Midbrain (tissue), 1 donor: ENCODE measurements around the gene JPH4.
A peak's percentile ranks its signal among the peaks of the same experiment; 100 is the strongest.

Experiments
- DNase-seq: peaks from one replicate; lab custom pipeline; 2025; lab: John Stamatoyannopoulos, UW

JPH4 gene

DNA sequence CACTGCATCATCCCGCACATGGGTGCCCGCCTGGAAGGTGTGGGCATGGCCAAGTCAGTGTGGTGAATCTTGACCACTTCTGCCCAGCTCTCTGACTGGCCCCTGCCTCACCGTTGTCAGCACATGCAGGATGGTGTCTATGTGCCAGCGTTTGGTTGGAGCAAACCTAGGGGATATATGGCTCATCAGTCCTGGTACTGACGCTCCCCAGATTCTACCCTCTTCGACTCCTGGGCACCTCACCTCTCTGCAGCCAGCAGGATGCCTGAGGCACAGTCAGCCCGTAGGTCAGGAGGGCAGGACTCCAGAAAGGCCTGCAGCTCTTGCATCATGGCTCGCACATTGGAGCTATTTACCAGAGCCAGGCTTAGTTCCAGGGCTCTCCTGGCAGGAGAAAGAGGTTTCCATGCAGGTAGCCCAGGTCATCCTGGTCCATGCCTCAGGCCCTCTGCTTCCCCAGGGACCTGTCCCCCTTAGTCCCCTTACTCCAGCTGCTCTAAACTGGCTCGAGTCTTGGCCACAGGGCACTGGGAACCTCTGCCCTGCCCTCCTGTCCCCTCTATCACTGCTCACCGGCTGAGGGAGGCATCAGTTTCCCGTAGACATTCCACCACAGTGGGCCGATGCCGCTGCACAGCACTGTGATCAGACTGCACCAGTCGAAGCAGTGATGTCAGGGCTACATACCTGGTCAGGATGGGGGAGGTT, 15.0 kb downstream of the JPH4 start:
- DNase-seq, result no peak

GRCh38 chr14:23562822-23563472, 15.6 kb downstream of the JPH4 start:
- DNase-seq, result peak; percentile 38

- DNase-seq, result no peak
Observed at GRCh38 chr14:23561873-23562821, 16.4 kb downstream of the JPH4 start.

GRCh38 chr14:23561259-23561658, 17.3 kb downstream of the JPH4 start:
- no peak for DNase-seq

DNA sequence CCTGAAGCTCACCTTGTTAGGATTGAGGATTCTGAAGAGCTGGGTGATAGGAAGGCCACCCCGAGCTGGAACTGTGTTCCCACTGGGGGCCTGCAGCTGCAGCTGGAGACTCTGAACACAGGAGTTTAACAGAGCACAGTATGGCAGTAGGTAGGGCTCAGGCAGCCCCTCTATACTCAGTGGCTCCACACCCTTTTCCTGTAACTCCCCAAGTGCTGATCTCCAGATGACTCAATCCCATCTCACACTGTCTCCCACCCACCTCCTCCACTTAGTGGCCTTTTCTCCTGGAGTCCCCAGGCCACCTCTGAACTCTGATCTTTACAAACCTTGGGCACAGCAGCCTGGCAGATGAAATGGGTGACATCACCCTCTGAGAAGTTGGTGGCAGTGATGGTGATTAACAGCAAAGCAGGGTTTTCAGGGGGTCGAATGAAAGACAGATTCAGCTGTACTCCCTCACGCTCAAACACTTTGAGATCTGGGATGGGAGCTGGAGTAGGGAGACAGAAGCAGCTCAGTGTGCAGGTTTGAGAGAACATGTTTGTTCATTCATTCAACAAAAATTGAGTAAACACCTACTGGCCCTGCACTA, 18.6 kb downstream of the JPH4 start:
- no peak for DNase-seq

GRCh38 chr14:23559010-23559925, 19.3 kb downstream of the JPH4 start:
- peak; percentile 52 for DNase-seq

GRCh38 chr14:23558346-23559009, 20.1 kb downstream of the JPH4 start:
- DNase-seq, result no peak

DNA sequence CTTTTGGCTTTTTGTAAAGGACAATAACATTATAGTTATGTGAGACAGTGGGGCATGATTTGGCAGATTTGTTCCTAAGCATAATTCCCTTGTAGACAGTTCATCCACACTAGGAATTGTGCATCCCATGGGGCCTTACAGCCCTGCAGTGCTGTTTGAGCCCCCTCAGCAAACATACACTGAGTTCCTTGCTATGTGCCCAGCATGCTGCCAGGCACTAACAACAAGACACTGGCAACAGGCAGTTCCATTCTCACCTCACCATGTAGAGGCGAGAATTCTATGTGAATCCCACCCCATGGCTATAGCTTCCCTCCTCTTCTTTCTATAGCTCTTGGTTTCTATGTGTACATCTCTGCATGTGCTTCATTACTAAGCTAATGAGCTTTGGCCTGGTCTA, 20.6 kb downstream of the JPH4 start:
- no peak for DNase-seq

DNA sequence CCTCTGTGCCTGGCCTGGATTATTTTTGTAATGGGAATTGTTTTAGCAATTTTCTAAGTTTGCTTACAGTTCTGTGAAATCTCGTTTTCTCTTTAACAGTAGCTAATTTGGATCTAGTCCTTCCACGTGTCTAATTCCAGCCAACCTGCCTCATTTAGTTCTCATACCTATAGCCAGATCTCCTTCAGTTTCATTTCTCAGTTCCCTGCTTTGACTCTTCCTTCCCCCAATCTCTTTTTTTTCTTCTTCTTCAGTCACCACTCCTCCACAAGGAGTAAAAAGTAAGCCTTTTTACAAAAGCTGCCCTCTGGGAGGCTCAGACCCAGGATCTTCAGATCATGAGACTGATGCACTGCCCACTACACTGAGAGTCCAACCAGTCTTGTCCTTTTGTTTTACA, 21.1 kb downstream of the JPH4 start:
- DNase-seq, result no peak

- DNase-seq, result no peak
Observed at GRCh38 chr14:23556700-23557440, 21.7 kb downstream of the JPH4 start.

DNA sequence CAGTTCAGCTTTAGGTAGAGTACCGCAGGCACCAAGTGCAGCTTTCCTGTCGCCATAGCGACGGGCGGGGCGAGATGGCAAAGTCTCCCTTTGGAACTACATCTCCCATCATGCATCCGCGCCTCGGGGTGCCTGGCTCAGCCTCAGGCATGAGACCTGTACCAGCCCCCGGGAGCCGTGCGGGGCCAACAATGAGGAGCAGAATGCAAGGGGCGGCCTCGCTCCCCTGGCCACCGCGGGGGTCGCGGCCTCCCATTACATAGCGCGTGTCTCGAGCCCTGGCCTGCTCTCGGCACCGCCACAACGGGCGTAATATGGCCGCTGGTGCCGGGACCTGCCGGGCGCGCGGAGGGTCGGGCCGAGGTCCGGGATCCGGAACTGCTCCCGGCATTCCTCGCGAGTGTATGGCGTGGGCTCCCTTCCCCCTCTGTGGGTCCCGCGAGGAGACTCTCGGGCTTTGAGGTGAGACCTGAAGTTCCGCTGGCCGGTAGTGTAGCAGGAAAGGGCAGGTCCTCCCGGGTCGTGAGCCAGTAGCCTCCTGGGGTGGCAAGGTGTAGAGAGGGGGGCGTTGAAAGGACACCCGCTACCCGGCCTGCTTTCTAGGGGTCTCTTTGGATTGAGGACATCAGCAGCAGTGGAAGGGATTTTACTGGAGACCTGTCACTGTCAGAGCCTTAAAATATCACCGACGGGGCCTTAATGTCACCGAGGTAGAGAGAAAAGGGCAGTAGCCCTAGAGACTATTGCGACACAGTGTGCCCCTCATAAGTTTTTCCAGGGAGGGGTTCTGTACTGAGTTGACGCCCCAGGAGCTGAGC, 22.5 kb downstream of the JPH4 start, which contains the start of gene THTPA:
THTPA (plus strand) TSS at position 390 of the 818 bp plus-strand sequence. CDS start 487 bp downstream, outside the sequence.
- peak; percentile 91 for DNase-seq

- DNase-seq, result no peak
Observed at GRCh38 chr14:23555533-23555881, 23.1 kb downstream of the JPH4 start.

DNA sequence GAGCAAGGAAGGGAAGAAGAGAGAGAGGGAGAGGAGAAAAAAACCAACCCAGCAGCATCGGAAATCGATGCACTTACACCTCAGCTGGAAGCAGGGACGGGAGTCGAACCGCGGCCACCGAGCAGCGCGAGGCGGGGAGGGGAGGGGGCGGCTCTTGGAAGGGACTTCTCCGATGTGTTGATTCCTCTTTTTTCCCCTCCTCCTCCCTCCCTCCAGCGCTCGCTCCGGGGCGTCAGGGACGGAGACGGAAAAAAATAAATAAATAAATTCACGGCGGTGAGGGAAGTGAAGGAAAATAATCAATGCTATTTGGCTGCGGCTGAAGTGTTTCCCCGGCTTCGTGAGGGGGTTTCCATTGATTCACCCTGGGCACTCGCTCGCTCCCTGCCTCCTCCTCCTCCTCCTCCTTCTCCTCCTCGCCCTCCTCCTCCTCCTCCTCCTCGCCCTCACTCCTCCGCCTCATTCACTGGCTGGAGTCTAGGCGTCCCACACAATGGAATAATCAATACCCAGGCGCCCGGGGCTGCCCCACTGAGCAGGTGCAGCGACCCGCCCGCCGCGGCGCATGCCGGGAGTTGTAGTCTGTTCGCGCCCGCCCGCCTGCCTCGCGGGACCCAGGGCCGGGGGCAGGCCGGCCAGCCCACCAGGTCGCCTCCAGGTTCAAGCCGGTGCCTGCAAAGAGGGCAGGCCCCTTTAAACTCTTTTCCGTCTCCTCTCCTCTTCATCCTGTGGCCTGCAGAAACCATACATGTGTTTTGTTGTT, 27.1 kb downstream of the JPH4 start, which contains the start of gene ZFHX2:
ZFHX2 (minus strand) TSS at position 500 of the 763 bp plus-strand sequence. CDS start 16,440 bp downstream, outside the sequence.
- peak; percentile 86 for DNase-seq

- peak; percentile 52 for DNase-seq
Observed at GRCh38 chr14:23550812-23551265, 27.8 kb downstream of the JPH4 start.

DNA sequence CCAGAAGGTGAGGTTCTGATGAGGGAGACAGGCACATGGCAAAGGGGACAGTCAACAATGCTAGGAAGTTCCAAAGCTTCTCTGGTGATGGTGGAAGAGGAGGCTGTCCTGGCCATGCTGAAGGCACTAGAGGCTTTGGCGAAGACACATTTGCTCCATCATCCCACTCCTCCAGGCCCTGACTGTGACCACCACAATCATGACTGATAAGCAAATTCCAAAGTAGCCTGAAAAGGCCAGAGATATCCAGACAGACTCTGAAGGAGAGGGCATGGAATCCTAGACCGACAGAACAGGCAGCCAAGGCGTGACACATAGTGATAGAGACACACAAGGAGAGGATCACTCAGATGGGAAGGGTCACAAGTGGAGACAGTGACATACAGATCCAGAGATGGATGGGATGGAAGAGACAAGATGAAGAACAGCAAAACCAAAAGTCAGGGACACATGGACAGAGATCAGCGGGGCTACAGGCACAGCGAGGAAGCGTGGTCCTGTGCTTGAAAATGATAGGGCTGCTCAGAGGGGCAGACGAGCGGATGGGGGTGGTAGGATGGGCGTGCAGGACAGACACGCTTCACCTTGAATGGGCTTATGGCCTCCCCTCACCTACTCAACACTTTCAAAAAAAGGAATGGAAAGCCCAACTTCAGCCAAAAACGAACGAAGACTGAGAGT, 28.3 kb downstream of the JPH4 start:
- DNase-seq, result no peak

DNA sequence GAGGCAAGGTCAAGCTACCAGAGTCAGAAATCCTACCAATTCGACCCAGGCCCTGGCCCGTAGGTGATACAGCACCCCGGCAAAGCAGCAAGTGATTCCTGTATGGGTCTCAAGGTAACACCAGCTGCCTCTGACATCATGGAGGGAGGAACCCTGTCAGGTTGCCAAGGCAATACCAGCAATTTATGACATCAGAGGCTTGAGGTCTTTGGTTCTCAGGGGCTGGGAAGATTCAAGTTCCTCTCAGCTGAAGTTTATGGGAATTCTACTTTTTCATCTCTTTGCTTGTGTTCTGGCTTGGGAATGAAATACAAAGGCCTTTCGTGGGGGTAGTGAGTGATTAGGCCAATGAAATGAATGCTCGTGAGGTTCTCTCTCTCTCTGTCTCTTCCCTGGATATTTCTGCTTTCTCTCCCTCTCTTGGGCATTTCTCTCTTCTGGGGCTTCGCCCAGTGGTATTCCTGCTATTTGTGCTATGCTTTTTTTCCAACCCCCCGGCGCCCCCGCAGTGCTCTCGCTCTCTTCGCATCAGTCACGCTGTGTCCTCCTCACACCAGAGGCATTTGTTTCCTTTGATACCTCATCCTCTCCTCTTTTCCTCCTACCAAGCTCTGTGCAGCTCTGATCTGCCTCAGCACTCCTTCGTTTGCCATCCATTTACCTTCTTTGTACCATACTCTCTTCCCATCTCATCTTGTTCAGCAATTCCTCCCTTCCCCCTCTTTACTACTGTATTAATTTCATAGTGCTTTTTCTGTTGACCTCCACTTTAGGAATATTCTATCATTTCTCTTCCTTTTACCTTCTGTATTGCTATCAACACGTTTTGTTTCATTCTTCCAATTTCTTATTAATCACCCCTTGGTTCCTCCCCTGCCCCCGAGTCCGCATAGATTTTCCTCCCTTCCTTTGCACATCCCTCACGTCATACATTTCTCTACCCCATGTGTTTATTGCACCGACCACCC, 30.0 kb downstream of the JPH4 start:
- DNase-seq, result no peak
